Progenitor cell of endocrine pancreas (in vitro differentiated cells): ENCODE results near the gene FANCC. TPM values are rescaled to one million over a fixed set of nuclear protein-coding genes. Genes with fewer than 3 reads are reported as not detected.
"Not testable (repeated sequence)": the region's sequence is repeated elsewhere in the genome, so short reads cannot be mapped to it uniquely, and the experiment has no call there.

ENCODE experiments used
- DNase-seq: peaks from one replicate; pipeline ENCODE4 v3.0.0; 2021; ENCODE audit warnings: low spot score; ENCODE audit not compliant: unreplicated experiment
- H3K27ac Mint-ChIP-seq: 2 replicates; pipeline ENCODE4 v1.8.0; 2021; ENCODE audit warnings: mild to moderate bottlenecking, moderate library complexity, mixed read lengths
- H3K27me3 Mint-ChIP-seq: 2 replicates; pipeline ENCODE4 v1.8.0; 2021; ENCODE audit warnings: mixed read lengths
- H3K36me3 Mint-ChIP-seq: 2 replicates; pipeline ENCODE4 v1.8.0; 2022; ENCODE audit warnings: mixed read lengths; ENCODE audit not compliant: insufficient read depth
- H3K4me1 Mint-ChIP-seq: 2 replicates; pipeline ENCODE4 v1.8.0; 2021; ENCODE audit warnings: low read depth, mixed read lengths
- H3K4me3 Mint-ChIP-seq: 2 replicates; pipeline ENCODE4 v1.8.0; 2021; ENCODE audit warnings: low read depth, mild to moderate bottlenecking, moderate library complexity, mixed read lengths
- H3K9me3 Mint-ChIP-seq: 2 replicates; pipeline ENCODE4 v1.8.0; 2021; ENCODE audit warnings: low read depth, mixed read lengths
- CTCF ChIP-seq: fragments of 200-600 bp; sonication (generic); IDR thresholded peaks from one replicate; pipeline ENCODE4 v1.5.0; 2021; ENCODE audit warnings: antibody characterized with exemption, mild to moderate bottlenecking; ENCODE audit not compliant: unreplicated experiment
- total RNA-seq: library from RNA; stranded (reverse); gene quantifications from 2 replicates; pipeline ENCODE4 v1.2.1, GENCODE V29; 2021

The FANCC gene
- total RNA-seq, 1 donor from 2014 or later: 28.9 TPM

- DNase-seq: no peak
- TF ChIP-seq CTCF: no peak
- Mint-ChIP-seq H3K4me3 (no peak overlapping the region), H3K9me3 (no peaks in the 10 kb centered on the region), H3K4me1 (peaks cover 7% of the 10 kb centered on the region), H3K27ac (no peak overlapping the region), H3K27me3 (no peaks in the 10 kb centered on the region), H3K36me3 (no peaks in the 10 kb centered on the region)
Observed at GRCh38 chr9:95305770-95306492, 11.6 kb downstream of the FANCC start.

- DNase-seq: no peak
- Mint-ChIP-seq H3K27ac (no peak overlapping the region), H3K4me3 (no peak overlapping the region), H3K4me1 (peaks cover 4% of the 10 kb centered on the region), H3K27me3 (no peaks in the 10 kb centered on the region), H3K36me3 (no peaks in the 10 kb centered on the region), H3K9me3 (no peaks in the 10 kb centered on the region)
- no peak for TF ChIP-seq CTCF
Observed at GRCh38 chr9:95302479-95302878, 15.0 kb downstream of the FANCC start.

- no peak overlapping the region for H3K4me3 Mint-ChIP-seq
- peaks cover 1% of the 10 kb centered on the region for H3K4me1 Mint-ChIP-seq
- no peak for DNase-seq
- TF ChIP-seq CTCF: no peak
- H3K9me3 Mint-ChIP-seq: no peaks in the 10 kb centered on the region
- peaks cover 2% of the 10 kb centered on the region for H3K36me3 Mint-ChIP-seq
- H3K27ac Mint-ChIP-seq: no peak overlapping the region
- H3K27me3 Mint-ChIP-seq: no peaks in the 10 kb centered on the region
Observed at GRCh38 chr9:95297760-95298159, 19.7 kb downstream of the FANCC start.

- TF ChIP-seq CTCF: no peak
Observed at GRCh38 chr9:95297316-95297715, 20.2 kb downstream of the FANCC start.

GRCh38 chr9:95296761-95297160 is 20.7 kb downstream of the FANCC start:
- Mint-ChIP-seq H3K4me1 (peaks cover 1% of the 10 kb centered on the region), H3K27ac (no peak overlapping the region)
- no peak for DNase-seq

More at GRCh38 chr9:95297316-95297715, 20.2 kb downstream of the FANCC start:
- Mint-ChIP-seq H3K4me1 (peaks cover 1% of the 10 kb centered on the region), H3K27ac (no peak overlapping the region), H3K4me3 (no peak overlapping the region), H3K9me3 (no peaks in the 10 kb centered on the region), H3K36me3 (peaks cover 3% of the 10 kb centered on the region), H3K27me3 (no peaks in the 10 kb centered on the region)
- DNase-seq: no peak

GRCh38 chr9:95293296-95293695 is 24.2 kb downstream of the FANCC start:
- not testable (repeated sequence) for H3K4me3 Mint-ChIP-seq, DNase-seq, H3K4me1 Mint-ChIP-seq, H3K27me3 Mint-ChIP-seq, H3K9me3 Mint-ChIP-seq, H3K27ac Mint-ChIP-seq, H3K36me3 Mint-ChIP-seq

More at GRCh38 chr9:95296761-95297160, 20.7 kb downstream of the FANCC start:
- Mint-ChIP-seq H3K36me3 (peaks cover 5% of the 10 kb centered on the region), H3K9me3 (peaks cover 3% of the 10 kb centered on the region), H3K27me3 (no peaks in the 10 kb centered on the region), H3K4me3 (no peak overlapping the region)
- TF ChIP-seq CTCF: no peak
